Effector memory CD4-positive, alpha-beta T cell (primary cell): ENCODE measurements around the gene LLCFC1.

Source experiments
- DNase-seq, 3 donors: peaks; one replicate each; pipeline ENCODE4 v3.0.0-alpha.2; 2020
- H3K27ac ChIP-seq: 2 replicates; pipeline ENCODE4 v1.7.0; 2013; ENCODE audit warnings: mild to moderate bottlenecking, low read length, moderate library complexity; ENCODE audit not compliant: insufficient read depth, poor library complexity, severe bottlenecking
- H3K27me3 ChIP-seq: replicated peaks from 2 replicates; pipeline ENCODE4 v1.7.0; 2013; ENCODE audit warnings: mild to moderate bottlenecking, low read length; ENCODE audit not compliant: insufficient read depth, control insufficient read depth, poor library complexity, severe bottlenecking
- H3K36me3 ChIP-seq: 2 replicates; pipeline ENCODE4 v1.7.0; 2013; ENCODE audit warnings: mild to moderate bottlenecking, low read length, moderate library complexity; ENCODE audit not compliant: control insufficient read depth, insufficient read depth
- H3K4me1 ChIP-seq: 2 replicates; pipeline ENCODE4 v1.7.0; 2013; ENCODE audit warnings: low read length, mild to moderate bottlenecking; ENCODE audit not compliant: control insufficient read depth, insufficient read depth, poor library complexity, severe bottlenecking
- H3K4me3 ChIP-seq: 2 replicates; pipeline ENCODE4 v1.7.0; 2013; ENCODE audit warnings: low read length, low read depth, mild to moderate bottlenecking; ENCODE audit not compliant: insufficient read depth, poor library complexity, severe bottlenecking
- H3K9me3 ChIP-seq: 2 replicates; pipeline ENCODE4 v1.7.0; 2013; ENCODE audit warnings: mild to moderate bottlenecking, low read length, moderate library complexity; ENCODE audit not compliant: control insufficient read depth

Gene LLCFC1

DNA sequence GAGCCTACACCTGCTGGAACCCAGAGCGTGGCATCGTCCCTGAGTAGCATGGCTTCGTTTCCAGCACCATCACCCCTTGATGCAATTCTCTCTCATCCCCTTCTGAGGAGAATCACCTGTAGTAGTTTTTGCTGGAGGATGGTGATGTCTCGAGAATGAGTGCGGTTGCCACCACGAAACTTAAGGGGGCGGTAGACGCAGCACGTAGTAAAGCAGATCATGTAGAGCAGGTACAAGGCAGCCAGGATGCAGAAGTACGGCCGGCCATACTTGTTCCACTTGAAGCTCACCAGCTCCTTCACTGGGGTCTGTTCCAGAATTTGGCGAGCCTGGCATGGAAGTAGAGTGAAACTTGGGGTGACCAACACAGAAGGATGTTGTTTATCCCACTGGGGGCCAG lies 13.9 kb upstream of the LLCFC1 start:
- no peak overlapping the region for H3K27ac ChIP-seq
- no peaks in the 10 kb centered on the region for H3K9me3 ChIP-seq
- no peak for DNase-seq

DNA sequence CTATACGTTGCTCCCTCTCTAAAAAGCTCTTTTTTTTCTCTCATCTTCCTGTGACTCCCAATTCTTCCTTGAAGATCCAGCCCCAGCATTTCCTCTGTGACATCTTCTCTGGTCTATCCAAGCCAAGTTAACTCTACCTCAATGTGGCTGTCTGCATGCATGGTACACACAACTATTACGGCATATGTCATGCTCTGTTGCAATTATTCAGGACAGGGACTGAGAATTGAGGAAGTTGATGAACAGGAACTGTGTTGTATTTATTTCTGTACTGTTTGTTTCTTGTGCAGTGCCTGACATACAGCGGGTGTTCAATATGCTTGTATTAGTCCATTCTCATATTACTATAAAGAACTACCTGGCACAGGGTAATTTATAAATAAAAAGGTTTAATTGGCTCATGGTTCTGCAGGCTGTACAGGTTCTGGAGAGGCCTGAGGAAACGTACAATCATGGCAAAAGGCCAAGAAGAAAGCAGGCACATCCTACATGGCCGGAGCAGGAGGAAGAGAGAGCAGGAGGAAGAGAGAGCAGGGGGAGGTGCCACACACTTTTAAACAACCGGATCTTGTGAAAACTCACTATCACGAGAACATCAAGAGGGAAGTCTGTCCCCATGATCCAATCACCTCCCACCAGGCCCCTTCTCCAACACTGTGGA lies 12.1 kb upstream of the LLCFC1 start:
- H3K9me3 ChIP-seq: no peaks in the 10 kb centered on the region
- no peaks in the 10 kb centered on the region for H3K36me3 ChIP-seq
- no peaks in the 10 kb centered on the region for H3K27me3 ChIP-seq
- no peak overlapping the region for H3K27ac ChIP-seq
- H3K4me3 ChIP-seq: no peak overlapping the region
- DNase-seq: no peak
- no peaks in the 10 kb centered on the region for H3K4me1 ChIP-seq

More for the DNA sequence above, 13.9 kb upstream of the LLCFC1 start:
- Histone ChIP-seq H3K4me3 (no peak overlapping the region), H3K36me3 (no peaks in the 10 kb centered on the region), H3K27me3 (no peaks in the 10 kb centered on the region), H3K4me1 (no peaks in the 10 kb centered on the region)

DNA sequence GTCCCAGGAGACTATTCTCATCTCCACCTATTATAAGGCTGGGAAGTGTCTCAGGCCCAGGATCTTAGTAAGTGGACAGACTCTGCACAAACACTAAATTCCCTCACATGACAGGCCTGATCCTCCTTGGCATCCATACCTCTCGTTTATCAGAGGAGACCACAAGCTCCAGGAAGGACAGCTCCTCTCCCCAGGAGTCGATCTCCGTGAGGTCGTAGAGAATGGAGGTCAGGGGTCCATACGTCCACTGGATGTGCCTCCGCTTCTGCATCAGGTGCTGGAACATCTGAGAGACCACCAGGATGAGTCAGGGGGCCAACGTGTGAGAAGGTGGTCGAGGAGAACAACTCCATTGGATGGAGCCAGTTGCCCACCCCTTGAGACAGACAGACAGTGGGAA lies 11.3 kb upstream of the LLCFC1 start:
- H3K4me1 ChIP-seq: no peaks in the 10 kb centered on the region
- no peaks in the 10 kb centered on the region for H3K27me3 ChIP-seq
- H3K9me3 ChIP-seq: no peaks in the 10 kb centered on the region
- no peak overlapping the region for H3K27ac ChIP-seq
- no peaks in the 10 kb centered on the region for H3K36me3 ChIP-seq
- no peak overlapping the region for H3K4me3 ChIP-seq
- DNase-seq: no peak

DNA sequence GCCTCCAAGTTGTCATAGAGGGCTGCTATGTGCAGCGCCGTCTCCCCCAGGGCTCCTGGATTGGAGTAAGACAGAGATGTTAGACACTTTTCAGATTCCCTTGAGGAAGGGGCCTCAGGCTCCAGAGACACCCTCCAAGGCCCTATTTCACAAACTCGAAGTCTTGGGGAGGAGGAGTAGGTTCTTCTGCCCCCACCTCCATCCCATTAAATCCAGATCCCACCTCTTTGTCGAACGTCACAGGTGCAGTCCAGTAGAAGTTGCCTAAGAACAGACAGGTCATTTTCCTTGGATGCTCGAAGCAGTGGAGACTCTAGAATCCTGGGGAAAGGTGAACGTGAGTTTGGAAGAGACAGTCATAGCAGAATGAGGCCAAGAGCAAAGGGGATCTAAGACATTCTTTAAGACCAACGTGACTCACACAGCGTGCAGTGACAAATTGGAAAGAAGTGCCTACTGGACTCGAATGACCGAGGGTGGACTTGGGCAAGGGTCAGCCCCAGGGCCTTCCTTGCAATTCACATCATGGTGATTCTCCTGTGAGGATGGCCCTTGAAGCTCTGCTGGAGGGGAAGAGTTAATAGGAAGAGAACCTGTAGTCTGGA lies 9.1 kb upstream of the LLCFC1 start:
- Histone ChIP-seq H3K4me3 (no peak overlapping the region), H3K27me3 (no peaks in the 10 kb centered on the region), H3K9me3 (no peaks in the 10 kb centered on the region), H3K36me3 (no peaks in the 10 kb centered on the region), H3K27ac (no peak overlapping the region), H3K4me1 (no peaks in the 10 kb centered on the region)
- DNase-seq: no peak

DNA sequence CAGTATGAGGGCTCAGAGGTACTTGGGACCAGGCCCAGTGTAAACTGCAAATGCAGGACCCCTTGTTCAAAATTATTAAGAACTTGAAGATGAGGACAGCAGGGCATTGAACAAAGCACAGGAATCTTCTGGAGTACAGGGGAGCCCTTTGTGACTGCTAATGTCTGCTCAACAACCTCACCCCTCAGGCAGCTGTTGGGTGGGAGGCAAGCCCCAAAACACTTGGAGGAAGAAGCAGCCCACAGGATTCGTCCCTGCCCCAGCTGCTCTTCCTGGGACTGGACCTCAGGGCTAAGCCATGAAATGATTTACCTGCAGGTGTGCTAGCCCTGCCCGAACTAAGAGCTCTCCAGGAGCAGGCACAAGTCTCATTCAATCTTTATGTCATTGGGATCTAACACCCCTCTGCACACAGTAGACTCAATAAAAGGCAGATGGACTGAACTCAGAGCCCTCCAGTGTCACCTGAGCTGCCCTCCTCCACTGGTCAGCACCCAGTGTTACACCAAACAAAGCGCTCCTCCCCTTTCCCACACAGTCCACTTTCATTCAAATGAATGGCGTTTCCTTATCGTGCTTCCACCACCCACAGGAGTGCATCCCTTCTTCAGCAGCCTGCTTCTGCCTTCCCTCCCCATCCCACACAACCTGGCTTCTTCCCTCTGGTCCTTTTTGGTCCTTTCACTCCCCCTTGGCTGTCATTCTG lies 6.7 kb upstream of the LLCFC1 start:
- H3K27ac ChIP-seq: no peak overlapping the region
- H3K9me3 ChIP-seq: no peaks in the 10 kb centered on the region
- no peaks in the 10 kb centered on the region for H3K4me1 ChIP-seq
- no peaks in the 10 kb centered on the region for H3K36me3 ChIP-seq
- no peaks in the 10 kb centered on the region for H3K27me3 ChIP-seq
- no peak overlapping the region for H3K4me3 ChIP-seq
- DNase-seq: no peak

DNA sequence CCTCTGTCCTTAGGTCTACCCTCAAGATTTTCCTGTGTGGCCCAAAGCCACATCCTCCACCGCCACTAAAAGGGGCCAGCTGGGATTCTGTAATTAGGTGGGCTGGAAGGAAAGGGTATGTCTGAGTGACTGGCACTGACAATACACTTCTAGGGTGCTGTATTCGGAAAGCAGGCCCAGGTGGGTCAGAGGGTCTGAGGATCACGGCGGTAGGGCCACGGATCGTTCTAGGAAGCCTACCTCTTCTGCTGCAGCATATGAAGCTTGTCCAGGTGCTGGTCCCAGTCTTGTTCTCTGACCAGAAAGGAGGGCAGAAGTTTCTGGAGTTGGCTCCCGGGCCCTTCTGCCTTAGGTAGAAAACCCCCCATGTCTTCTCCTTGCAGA lies 6.2 kb upstream of the LLCFC1 start:
- H3K36me3 ChIP-seq: no peaks in the 10 kb centered on the region
- H3K27ac ChIP-seq: no peak overlapping the region
- DNase-seq: no peak
- H3K4me3 ChIP-seq: no peak overlapping the region
- no peaks in the 10 kb centered on the region for H3K27me3 ChIP-seq
- no peaks in the 10 kb centered on the region for H3K9me3 ChIP-seq
- no peaks in the 10 kb centered on the region for H3K4me1 ChIP-seq

DNA sequence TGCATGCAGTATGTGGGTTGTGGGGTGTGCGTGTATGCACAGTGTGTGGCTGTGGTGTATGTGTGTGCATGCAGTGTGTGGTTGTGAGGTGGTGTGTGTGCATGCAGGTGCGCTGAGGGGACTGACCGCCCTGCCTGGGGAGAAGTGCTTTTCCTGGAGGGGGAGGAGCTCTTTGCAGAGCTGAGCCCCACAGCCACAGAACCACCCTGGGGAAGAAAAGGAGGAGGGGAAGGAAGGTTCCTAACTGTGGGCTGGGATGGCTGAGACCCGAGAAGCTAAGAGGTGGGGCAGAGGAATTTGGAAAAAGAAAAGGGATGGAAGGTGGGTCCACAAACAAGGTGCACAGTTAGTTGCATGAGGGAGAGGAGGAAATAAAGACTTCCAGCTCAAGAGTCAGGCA lies 5.7 kb upstream of the LLCFC1 start, which contains the start of gene TRPV5:
Gene TRPV5 (minus strand): TSS at position 123 of the 400 bp plus-strand sequence. CDS start 287 bp downstream, outside the sequence.
- H3K9me3 ChIP-seq: no peaks in the 10 kb centered on the region
- H3K4me1 ChIP-seq: no peaks in the 10 kb centered on the region
- no peak for DNase-seq
- H3K4me3 ChIP-seq: no peak within 1 kb of the TSS
- H3K27me3 ChIP-seq: no peaks in the 10 kb centered on the region
- H3K36me3 ChIP-seq: no peaks in the 10 kb centered on the region
- no peak within 1 kb of the TSS for H3K27ac ChIP-seq

DNA sequence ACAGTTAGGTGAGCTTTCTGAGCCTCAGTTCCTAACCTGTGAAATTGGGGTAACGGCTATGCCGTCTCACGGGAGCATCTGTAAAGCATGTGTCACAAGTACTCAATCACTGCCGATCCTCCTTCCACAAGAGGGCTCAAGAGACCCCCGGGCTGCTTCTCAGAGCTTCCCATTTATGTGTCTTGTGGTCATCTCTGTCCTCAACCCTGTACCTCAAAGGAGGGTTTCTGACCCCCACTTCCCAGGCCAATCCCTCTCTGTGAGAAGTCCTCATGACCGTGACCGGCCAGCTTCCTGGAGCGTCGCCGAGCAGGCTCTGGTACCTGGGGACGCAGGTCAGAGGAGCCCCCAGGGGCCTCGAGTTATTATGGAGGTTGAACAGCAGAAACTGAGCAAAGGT lies 5.2 kb upstream of the LLCFC1 start:
- H3K27ac ChIP-seq: no peak overlapping the region
- H3K36me3 ChIP-seq: no peaks in the 10 kb centered on the region

DNA sequence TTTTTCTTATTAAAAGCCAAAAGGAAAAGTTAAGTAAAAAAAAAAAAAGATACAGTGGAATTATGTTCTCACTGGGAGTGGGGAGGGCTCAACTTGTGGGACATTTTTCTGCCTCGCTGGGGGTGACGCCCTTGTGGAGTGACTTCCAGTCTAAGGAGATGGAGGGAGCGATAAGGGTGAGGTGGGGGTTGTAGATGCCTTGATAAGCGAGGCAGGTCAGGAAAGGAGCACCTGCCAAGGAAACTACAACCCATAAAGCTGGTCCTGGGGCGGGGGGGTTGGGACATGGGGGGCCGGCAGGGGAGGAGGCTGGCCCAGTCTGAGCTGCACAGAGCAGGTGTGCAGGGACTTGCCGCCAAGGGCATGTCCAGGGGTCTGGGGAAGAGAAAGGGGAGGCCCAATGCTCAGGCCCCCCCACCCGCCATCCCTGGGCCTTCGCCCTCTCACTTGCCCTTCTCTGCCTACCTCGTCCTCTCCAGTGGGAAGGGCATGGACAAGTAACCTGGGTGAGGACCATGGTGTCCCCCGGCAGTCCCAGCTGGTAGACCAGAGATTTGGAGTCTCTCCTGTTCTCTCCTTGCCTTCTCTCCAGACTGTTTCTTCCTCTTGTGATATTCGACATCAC lies 3.2 kb upstream of the LLCFC1 start:
- H3K4me1 ChIP-seq: no peaks in the 10 kb centered on the region
- no peak for DNase-seq
- H3K27me3 ChIP-seq: no peaks in the 10 kb centered on the region
- H3K9me3 ChIP-seq: no peaks in the 10 kb centered on the region
- no peaks in the 10 kb centered on the region for H3K36me3 ChIP-seq
- H3K4me3 ChIP-seq: no peak overlapping the region
- no peak overlapping the region for H3K27ac ChIP-seq

More for the DNA sequence above, 5.2 kb upstream of the LLCFC1 start:
- Histone ChIP-seq H3K4me3 (no peak overlapping the region), H3K27me3 (no peaks in the 10 kb centered on the region), H3K9me3 (no peaks in the 10 kb centered on the region), H3K4me1 (no peaks in the 10 kb centered on the region)
- DNase-seq: no peak

DNA sequence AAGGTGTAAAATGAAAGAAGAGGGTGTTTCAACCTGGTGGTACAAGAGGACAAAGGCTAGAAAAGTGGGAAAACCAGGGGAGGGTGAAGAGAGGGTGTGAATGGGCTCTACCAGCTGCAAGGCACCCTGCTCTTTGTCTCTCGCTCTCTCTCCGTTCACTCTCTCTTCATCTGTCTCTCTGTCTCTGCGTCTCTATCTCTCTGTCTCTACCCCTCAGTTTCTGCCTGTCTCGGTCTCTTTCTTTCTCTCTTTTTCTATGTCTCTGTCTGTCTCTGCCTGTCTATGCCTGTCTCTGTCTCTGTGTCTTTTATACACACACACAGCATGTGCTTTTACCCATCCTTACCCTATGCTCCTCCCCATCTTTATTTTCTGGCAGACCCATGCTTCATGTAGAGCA lies 673 bp upstream of the LLCFC1 start:
- Histone ChIP-seq H3K4me3 (no peak overlapping the region), H3K9me3 (no peaks in the 10 kb centered on the region), H3K36me3 (no peaks in the 10 kb centered on the region), H3K27me3 (no peaks in the 10 kb centered on the region), H3K4me1 (no peaks in the 10 kb centered on the region), H3K27ac (no peak overlapping the region)
- no peak for DNase-seq
